ENCODE data around the gene NREP. TPM values are rescaled to one million over a fixed set of nuclear protein-coding genes. Genes with fewer than 3 reads are reported as not detected.
A peak's percentile ranks its signal among the peaks of the same experiment; 100 is the strongest.

NREP gene
- total and polyA plus RNA-seq, 2 experiments from 2014 or later, result 177 to 263 TPM

DNA sequence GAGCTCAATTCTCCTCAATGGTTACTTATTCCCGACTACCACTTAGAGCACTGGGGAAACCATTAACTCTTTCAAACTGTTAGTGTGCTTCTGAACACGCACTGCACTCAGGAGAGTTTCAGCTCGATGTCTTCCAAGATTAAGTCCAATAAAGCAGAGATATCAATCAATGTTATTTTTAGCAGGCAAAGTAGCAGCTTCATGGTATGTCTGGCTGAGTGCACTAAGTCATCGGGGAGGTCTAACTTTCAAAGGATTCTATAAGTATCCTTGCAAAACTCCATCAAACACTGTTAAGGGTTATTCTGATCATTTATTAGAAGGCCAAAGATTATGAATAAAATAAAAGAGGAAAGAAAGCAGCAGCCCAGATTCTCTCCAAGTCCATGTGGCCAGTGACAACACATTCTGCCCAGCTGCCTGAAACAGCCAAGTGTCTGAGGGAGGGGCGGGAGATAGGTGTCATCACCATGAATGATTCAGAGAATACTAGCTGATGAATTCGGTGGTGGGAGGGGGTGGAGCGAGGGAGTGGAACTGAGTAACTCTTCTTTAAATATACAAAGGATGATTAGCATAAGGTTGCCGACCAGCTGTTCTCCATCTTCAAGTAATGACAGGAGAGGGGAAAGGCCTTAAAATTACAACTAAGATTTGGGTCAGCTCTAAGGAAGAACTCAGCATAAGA lies 21.3 kb downstream of the NREP start:
- Histone ChIP-seq H3K79me2 (peaks cover 47% of the 10 kb centered on the region), H3K9me2 (replicated peaks; ENCODE audit: insufficient read depth) (no peaks in the 10 kb centered on the region), H3K4me1 (ENCODE audit: insufficient read depth) (peaks cover 35% of the 10 kb centered on the region), H3K9me3 (ENCODE audit: low read depth) (no peaks in the 10 kb centered on the region), H3K36me3 (replicated peaks; ENCODE audit: insufficient read depth, low read depth) (no peaks in the 10 kb centered on the region), H3K27ac (no peak overlapping the region), H3K4me3 (no peak overlapping the region), H2AFZ (no peak overlapping the region), H3K27me3 (no peaks in the 10 kb centered on the region), H4K20me1 (ENCODE audit: insufficient read depth, poor library complexity, severe bottlenecking) (no peaks in the 10 kb centered on the region), H3K4me2 (no peak overlapping the region)
- no peak for TF ChIP-seq EZH2 (IDR thresholded peaks at IDR 0.05; ENCODE audit: borderline replicate concordance)
- no peak for TF ChIP-seq EZH2phosphoT487 (IDR thresholded peaks at IDR 0.05; ENCODE audit: low read depth, severe bottlenecking, unreplicated experiment)
- TF ChIP-seq, protein P1, sequence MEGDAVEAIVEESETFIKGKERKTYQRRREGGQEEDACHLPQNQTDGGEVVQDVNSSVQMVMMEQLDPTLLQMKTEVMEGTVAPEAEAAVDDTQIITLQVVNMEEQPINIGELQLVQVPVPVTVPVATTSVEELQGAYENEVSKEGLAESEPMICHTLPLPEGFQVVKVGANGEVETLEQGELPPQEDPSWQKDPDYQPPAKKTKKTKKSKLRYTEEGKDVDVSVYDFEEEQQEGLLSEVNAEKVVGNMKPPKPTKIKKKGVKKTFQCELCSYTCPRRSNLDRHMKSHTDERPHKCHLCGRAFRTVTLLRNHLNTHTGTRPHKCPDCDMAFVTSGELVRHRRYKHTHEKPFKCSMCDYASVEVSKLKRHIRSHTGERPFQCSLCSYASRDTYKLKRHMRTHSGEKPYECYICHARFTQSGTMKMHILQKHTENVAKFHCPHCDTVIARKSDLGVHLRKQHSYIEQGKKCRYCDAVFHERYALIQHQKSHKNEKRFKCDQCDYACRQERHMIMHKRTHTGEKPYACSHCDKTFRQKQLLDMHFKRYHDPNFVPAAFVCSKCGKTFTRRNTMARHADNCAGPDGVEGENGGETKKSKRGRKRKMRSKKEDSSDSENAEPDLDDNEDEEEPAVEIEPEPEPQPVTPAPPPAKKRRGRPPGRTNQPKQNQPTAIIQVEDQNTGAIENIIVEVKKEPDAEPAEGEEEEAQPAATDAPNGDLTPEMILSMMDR (IDR thresholded peaks at IDR 0.05; ENCODE audit: poor library complexity), result no peak
- DNase-seq (ENCODE audit: low spot score), result peak; percentile 50
- 80% methylated on average over 8 of the region's 8 CpGs for WGBS (ENCODE audit: low lambda C conversion rate, missing lambda C conversion rate)

DNA sequence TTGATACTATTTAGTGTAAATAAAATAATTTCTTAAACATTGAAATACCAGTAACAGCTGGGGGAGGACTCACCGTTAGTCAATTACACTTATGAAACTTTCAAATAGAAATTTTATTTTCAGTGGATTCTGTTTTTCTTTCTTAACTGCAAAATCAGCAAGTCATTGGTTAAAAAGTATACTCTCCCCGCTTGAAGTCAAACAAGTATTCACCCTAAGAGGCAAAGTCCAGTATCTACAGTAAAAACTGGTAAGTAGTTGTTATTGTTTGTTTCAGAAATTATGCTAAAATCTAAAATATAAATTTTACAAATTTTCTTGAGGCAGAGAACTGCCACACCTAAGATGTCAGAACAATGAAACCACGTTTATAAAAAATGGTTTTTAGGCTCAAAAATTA lies 22.4 kb downstream of the NREP start:
- no peak for TF ChIP-seq EZH2 (IDR thresholded peaks at IDR 0.05; ENCODE audit: borderline replicate concordance)
- Histone ChIP-seq H3K79me2 (peaks cover 35% of the 10 kb centered on the region), H3K4me3 (no peak overlapping the region), H3K9me2 (replicated peaks; ENCODE audit: insufficient read depth) (no peaks in the 10 kb centered on the region), H3K4me2 (no peak overlapping the region), H3K27ac (peak overlapping the region; percentile 24), H3K27me3 (no peaks in the 10 kb centered on the region), H4K20me1 (ENCODE audit: insufficient read depth, poor library complexity, severe bottlenecking) (no peaks in the 10 kb centered on the region), H2AFZ (no peak overlapping the region), H3K4me1 (ENCODE audit: insufficient read depth) (peaks cover 35% of the 10 kb centered on the region), H3K9me3 (ENCODE audit: low read depth) (no peaks in the 10 kb centered on the region), H3K36me3 (replicated peaks; ENCODE audit: insufficient read depth, low read depth) (no peaks in the 10 kb centered on the region)
- 79% methylated on average over 3 of the region's 3 CpGs for WGBS (ENCODE audit: low lambda C conversion rate, missing lambda C conversion rate)
- DNase-seq (ENCODE audit: low spot score), result no peak

- Histone ChIP-seq H4K20me1 (ENCODE audit: insufficient read depth, poor library complexity, severe bottlenecking) (no peaks in the 10 kb centered on the region), H3K4me3 (no peak overlapping the region), H3K9me2 (replicated peaks; ENCODE audit: insufficient read depth) (no peaks in the 10 kb centered on the region), H3K27me3 (no peaks in the 10 kb centered on the region), H3K4me2 (no peak overlapping the region), H3K9me3 (ENCODE audit: low read depth) (no peaks in the 10 kb centered on the region), H3K27ac (peak overlapping the region; percentile 24), H3K4me1 (ENCODE audit: insufficient read depth) (peaks cover 34% of the 10 kb centered on the region), H3K79me2 (peaks cover 29% of the 10 kb centered on the region), H3K36me3 (replicated peaks; ENCODE audit: insufficient read depth, low read depth) (no peaks in the 10 kb centered on the region), H2AFZ (no peak overlapping the region)
- DNase-seq (ENCODE audit: low spot score), result no peak
- 78% methylated on average over 5 of the region's 6 CpGs for WGBS (ENCODE audit: low lambda C conversion rate, missing lambda C conversion rate)
- TF ChIP-seq, protein P1 (IDR thresholded peaks at IDR 0.05; ENCODE audit: poor library complexity), result no peak
- TF ChIP-seq EZH2 (IDR thresholded peaks at IDR 0.05; ENCODE audit: borderline replicate concordance), result no peak
- TF ChIP-seq EZH2phosphoT487 (IDR thresholded peaks at IDR 0.05; ENCODE audit: low read depth, severe bottlenecking, unreplicated experiment), result no peak
Measured at GRCh38 chr5:111734013-111734412, 23.0 kb downstream of the NREP start.

DNA sequence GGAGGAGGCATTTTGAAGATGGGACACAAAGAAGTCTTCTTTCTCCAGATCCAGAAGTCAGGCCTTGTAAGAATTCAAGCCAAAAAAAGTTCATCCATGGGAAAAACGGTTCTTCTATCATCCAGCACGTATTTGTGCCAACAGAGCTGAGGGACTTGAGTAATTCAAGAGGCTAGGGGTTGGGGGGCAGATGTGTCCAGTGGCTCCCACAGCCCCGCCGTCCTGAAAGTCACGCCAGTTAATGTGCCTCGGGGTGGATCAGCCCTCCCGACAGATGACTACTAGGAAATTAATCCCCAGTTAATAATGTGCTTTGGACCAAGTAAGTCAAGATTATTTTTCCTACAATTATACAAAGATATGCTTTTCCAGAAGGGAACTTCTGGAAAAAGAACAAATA lies 23.4 kb downstream of the NREP start:
- H3K9me3 ChIP-seq (ENCODE audit: low read depth), result no peaks in the 10 kb centered on the region
- no peak overlapping the region for H2AFZ ChIP-seq
- 93% methylated on average over 7 of the region's 7 CpGs for WGBS (ENCODE audit: low lambda C conversion rate, missing lambda C conversion rate)
- TF ChIP-seq EZH2 (IDR thresholded peaks at IDR 0.05; ENCODE audit: borderline replicate concordance) (no peak), EZH2phosphoT487 (IDR thresholded peaks at IDR 0.05; ENCODE audit: low read depth, severe bottlenecking, unreplicated experiment) (no peak)
- TF ChIP-seq, protein P1 (IDR thresholded peaks at IDR 0.05; ENCODE audit: poor library complexity), result no peak
- H3K27me3 ChIP-seq, result no peaks in the 10 kb centered on the region
- no peaks in the 10 kb centered on the region for H3K36me3 ChIP-seq (replicated peaks; ENCODE audit: insufficient read depth, low read depth)
- peaks cover 32% of the 10 kb centered on the region for H3K4me1 ChIP-seq (ENCODE audit: insufficient read depth)
- H4K20me1 ChIP-seq (ENCODE audit: insufficient read depth, poor library complexity, severe bottlenecking), result no peaks in the 10 kb centered on the region
- peak overlapping the region; percentile 24 for H3K27ac ChIP-seq
- H3K79me2 ChIP-seq, result peaks cover 26% of the 10 kb centered on the region
- no peak overlapping the region for H3K4me3 ChIP-seq
- no peak overlapping the region for H3K4me2 ChIP-seq
- no peaks in the 10 kb centered on the region for H3K9me2 ChIP-seq (replicated peaks; ENCODE audit: insufficient read depth)
- no peak for DNase-seq (ENCODE audit: low spot score)
